Lower leg skin (tissue), 3 donors: ENCODE results near the gene SLC6A18.

ENCODE experiments used
- POLR2A ChIP-seq, 2 donors: fragments of 450-650 bp; IDR thresholded peaks; one replicate each; pipeline ENCODE4 v1.6.1; 2016 to 2017; ENCODE audit warnings: antibody characterized with exemption in 2 of 2, mild to moderate bottlenecking in 1 of 2, moderate library complexity in 1 of 2
- TF ChIP-seq, protein P1 (sequence below), 3 donors: fragments of 450-650 bp; IDR thresholded peaks; one replicate each; pipeline ENCODE4 v1.5.1; 2016; ENCODE audit warnings: antibody characterized with exemption in 3 of 3, mild to moderate bottlenecking in 3 of 3, moderate library complexity in 2 of 3

DNA sequence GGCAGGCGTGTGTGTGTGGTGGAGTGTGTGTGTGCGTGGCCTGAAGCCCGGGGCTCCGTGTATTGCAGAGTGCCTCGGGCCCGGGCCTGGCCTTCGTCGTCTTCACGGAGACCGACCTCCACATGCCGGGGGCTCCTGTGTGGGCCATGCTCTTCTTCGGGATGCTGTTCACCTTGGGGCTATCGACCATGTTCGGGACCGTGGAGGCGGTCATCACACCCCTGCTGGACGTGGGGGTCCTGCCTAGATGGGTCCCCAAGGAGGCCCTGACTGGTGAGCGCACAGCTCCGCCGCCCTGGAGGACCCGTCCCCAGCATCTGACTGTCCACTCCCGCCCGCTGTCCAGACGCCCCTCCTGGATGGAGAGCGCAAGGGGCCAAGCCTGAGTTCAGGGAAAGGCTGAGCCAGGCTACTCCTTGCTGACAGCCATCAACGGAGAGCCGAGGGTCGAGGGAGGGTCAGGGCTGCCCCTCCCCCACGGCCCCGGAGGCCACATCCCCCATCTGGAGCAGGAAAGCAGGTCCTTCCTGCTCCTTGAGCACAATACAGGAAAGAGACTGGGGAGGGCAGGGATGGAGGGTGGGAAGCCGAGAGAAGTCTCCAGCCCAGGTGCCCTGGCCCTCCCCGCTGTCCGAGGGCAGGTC is 18.4 kb downstream of the SLC6A18 start:
- TF ChIP-seq, protein P1, sequence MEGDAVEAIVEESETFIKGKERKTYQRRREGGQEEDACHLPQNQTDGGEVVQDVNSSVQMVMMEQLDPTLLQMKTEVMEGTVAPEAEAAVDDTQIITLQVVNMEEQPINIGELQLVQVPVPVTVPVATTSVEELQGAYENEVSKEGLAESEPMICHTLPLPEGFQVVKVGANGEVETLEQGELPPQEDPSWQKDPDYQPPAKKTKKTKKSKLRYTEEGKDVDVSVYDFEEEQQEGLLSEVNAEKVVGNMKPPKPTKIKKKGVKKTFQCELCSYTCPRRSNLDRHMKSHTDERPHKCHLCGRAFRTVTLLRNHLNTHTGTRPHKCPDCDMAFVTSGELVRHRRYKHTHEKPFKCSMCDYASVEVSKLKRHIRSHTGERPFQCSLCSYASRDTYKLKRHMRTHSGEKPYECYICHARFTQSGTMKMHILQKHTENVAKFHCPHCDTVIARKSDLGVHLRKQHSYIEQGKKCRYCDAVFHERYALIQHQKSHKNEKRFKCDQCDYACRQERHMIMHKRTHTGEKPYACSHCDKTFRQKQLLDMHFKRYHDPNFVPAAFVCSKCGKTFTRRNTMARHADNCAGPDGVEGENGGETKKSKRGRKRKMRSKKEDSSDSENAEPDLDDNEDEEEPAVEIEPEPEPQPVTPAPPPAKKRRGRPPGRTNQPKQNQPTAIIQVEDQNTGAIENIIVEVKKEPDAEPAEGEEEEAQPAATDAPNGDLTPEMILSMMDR (IDR thresholded peaks at IDR 0.05) = no peak
- TF ChIP-seq POLR2A (IDR thresholded peaks at IDR 0.05) = no peak
